Measurements from ENCODE around the gene CNST.

- TF ChIP-seq, protein P1, sequence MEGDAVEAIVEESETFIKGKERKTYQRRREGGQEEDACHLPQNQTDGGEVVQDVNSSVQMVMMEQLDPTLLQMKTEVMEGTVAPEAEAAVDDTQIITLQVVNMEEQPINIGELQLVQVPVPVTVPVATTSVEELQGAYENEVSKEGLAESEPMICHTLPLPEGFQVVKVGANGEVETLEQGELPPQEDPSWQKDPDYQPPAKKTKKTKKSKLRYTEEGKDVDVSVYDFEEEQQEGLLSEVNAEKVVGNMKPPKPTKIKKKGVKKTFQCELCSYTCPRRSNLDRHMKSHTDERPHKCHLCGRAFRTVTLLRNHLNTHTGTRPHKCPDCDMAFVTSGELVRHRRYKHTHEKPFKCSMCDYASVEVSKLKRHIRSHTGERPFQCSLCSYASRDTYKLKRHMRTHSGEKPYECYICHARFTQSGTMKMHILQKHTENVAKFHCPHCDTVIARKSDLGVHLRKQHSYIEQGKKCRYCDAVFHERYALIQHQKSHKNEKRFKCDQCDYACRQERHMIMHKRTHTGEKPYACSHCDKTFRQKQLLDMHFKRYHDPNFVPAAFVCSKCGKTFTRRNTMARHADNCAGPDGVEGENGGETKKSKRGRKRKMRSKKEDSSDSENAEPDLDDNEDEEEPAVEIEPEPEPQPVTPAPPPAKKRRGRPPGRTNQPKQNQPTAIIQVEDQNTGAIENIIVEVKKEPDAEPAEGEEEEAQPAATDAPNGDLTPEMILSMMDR (conservative IDR thresholded peaks at IDR 0.05): no peak
- no peak for TF ChIP-seq ZFX (IDR thresholded peaks at IDR 0.05)
These were observed 51.5 kb downstream of the CNST start for GRCh38 chr1:246617768-246618167.
